ENCODE data around the gene MPPED1.

DNA sequence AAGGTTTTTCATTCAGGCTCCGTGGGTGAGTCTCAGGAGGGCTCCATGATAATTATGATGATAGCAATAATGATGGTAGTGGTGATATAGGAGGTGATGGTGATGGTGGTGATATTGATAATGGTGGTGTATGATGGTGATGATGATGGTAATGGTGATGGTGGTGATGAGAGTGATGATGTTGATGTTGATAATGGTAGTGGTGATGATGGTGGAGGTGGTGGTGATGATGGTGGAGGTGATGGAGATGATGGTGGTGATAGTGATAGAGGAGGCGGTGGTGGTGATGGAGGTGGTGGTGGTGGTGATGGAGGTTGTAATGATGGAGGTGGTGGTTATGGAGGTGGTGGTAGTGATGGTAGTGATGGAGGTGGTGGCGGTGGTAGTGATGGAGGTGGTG lies 79.4 kb downstream of the MPPED1 start:
- TF ChIP-seq, protein P1, sequence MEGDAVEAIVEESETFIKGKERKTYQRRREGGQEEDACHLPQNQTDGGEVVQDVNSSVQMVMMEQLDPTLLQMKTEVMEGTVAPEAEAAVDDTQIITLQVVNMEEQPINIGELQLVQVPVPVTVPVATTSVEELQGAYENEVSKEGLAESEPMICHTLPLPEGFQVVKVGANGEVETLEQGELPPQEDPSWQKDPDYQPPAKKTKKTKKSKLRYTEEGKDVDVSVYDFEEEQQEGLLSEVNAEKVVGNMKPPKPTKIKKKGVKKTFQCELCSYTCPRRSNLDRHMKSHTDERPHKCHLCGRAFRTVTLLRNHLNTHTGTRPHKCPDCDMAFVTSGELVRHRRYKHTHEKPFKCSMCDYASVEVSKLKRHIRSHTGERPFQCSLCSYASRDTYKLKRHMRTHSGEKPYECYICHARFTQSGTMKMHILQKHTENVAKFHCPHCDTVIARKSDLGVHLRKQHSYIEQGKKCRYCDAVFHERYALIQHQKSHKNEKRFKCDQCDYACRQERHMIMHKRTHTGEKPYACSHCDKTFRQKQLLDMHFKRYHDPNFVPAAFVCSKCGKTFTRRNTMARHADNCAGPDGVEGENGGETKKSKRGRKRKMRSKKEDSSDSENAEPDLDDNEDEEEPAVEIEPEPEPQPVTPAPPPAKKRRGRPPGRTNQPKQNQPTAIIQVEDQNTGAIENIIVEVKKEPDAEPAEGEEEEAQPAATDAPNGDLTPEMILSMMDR (IDR thresholded peaks at IDR 0.05), result no peak
- TF ChIP-seq ZFX (IDR thresholded peaks at IDR 0.05; ENCODE audit: borderline replicate concordance), result no peak
